Immature natural killer cell (primary cell): ENCODE results near the gene CSTPP1. TPM values are rescaled to one million over a fixed set of nuclear protein-coding genes. Genes with fewer than 3 reads are reported as not detected.
"Not testable (repeated sequence)": the region's sequence is repeated elsewhere in the genome, so short reads cannot be mapped to it uniquely, and the experiment has no call there.

ENCODE experiments used
- DNase-seq, 3 donors: peaks; one replicate each; pipeline ENCODE4 v3.0.0; 2022; ENCODE audit warnings: mixed read lengths in 1 of 3
- H3K27ac Mint-ChIP-seq, 6 donors: one replicate each; pipeline ENCODE4 v1.8.0; 2020; ENCODE audit warnings: mixed read lengths in 6 of 6, mild to moderate bottlenecking in 5 of 6, inconsistent platforms in 4 of 6, moderate library complexity in 3 of 6
- H3K27me3 Mint-ChIP-seq, 3 donors: one replicate each; pipeline ENCODE4 v1.8.0; 2020 to 2021; ENCODE audit warnings: low read depth in 3 of 3, mild to moderate bottlenecking in 3 of 3, mixed read lengths in 3 of 3, moderate library complexity in 3 of 3, inconsistent platforms in 1 of 3
- H3K36me3 Mint-ChIP-seq, 3 donors: one replicate each; pipeline ENCODE4 v1.8.0; 2020; ENCODE audit warnings: mixed read lengths in 3 of 3, inconsistent platforms in 2 of 3, mild to moderate bottlenecking in 2 of 3
- H3K4me1 Mint-ChIP-seq, 2 donors: one replicate each; pipeline ENCODE4 v1.8.0; 2020; ENCODE audit warnings: inconsistent platforms in 2 of 2, mild to moderate bottlenecking in 2 of 2, mixed read lengths in 2 of 2, moderate library complexity in 1 of 2
- H3K4me3 Mint-ChIP-seq, 5 donors: one replicate each; pipeline ENCODE4 v1.8.0; 2020; ENCODE audit warnings: mild to moderate bottlenecking in 5 of 5, mixed read lengths in 5 of 5, inconsistent platforms in 3 of 5, moderate library complexity in 3 of 5
- H3K9me3 Mint-ChIP-seq, 6 donors: one replicate each; pipeline ENCODE4 v1.8.0; 2020; ENCODE audit warnings: mild to moderate bottlenecking in 6 of 6, mixed read lengths in 6 of 6, inconsistent platforms in 4 of 6, moderate library complexity in 3 of 6
- polyA plus RNA-seq, 3 donors: library from polyadenylated mRNA; unstranded; fragments of 300-500 nt; fragmentation: Illumina TruSeq; gene quantifications; one replicate each; pipeline ENCODE4 v1.2.3, GENCODE V29; 2021

The CSTPP1 gene
- polyA plus RNA-seq, 3 donors from 2014 or later = 13.2 to 24.1 (median 22.0) TPM

DNA sequence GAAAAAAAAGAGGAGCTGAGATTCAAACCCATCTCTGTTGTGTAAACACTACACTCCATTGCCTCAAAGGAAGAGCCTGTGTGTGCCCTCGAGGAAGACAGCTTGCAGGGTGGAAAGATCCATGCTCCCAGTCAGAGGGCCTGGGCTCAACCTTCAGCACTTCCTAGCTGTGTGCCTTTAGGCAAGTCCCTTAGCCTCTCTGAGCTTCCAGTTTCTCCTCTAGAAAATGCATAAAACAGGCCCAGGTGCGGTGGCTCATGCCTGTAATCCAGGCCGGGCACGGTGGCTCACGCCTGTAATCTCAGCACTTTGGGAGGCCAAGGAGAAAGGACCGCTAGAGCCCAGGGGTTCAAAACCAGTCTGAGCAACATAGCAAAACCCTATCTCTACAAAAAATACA, 244.7 kb downstream of the CSTPP1 start:
- Mint-ChIP-seq H3K9me3 (no peaks in the 10 kb centered on the region), H3K4me1 (peaks cover 12 to 19% of the 10 kb centered on the region in 2 donors), H3K36me3 (no peaks in the 10 kb centered on the region), H3K27me3 (peaks cover 5 to 26% (median 14%) of the 10 kb centered on the region in 3 donors), H3K27ac (no peak overlapping the region), H3K4me3 (no peak overlapping the region)
- DNase-seq = no peak

DNA sequence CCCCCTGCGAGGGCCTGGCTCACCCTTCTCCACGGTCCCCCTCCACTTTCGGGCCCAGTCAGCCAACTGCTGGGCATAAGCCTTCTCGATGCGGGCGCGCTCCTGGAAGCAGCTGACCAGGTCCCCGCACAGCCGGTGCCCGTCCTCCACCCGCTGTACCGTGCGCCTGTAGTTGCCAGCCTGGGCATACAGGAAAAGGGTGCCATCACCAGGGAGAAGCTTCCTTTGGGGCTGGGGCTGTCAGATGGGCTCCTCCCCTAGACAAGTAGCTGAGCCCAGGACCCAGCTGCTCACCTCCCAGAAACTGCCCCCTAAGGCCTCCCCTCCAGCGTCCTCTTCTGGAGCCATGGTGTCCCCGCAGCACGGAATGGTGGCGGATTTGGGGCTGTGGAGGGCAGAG, 245.8 kb downstream of the CSTPP1 start:
- H3K9me3 Mint-ChIP-seq = no peaks in the 10 kb centered on the region
- peaks cover 13 to 17% of the 10 kb centered on the region in 2 donors for H3K4me1 Mint-ChIP-seq
- H3K27me3 Mint-ChIP-seq = peaks cover 3 to 16% (median 8%) of the 10 kb centered on the region in 3 donors
- DNase-seq = no peak
- no peaks in the 10 kb centered on the region for H3K36me3 Mint-ChIP-seq
- no peak overlapping the region for H3K27ac Mint-ChIP-seq
- no peak overlapping the region for H3K4me3 Mint-ChIP-seq

DNA sequence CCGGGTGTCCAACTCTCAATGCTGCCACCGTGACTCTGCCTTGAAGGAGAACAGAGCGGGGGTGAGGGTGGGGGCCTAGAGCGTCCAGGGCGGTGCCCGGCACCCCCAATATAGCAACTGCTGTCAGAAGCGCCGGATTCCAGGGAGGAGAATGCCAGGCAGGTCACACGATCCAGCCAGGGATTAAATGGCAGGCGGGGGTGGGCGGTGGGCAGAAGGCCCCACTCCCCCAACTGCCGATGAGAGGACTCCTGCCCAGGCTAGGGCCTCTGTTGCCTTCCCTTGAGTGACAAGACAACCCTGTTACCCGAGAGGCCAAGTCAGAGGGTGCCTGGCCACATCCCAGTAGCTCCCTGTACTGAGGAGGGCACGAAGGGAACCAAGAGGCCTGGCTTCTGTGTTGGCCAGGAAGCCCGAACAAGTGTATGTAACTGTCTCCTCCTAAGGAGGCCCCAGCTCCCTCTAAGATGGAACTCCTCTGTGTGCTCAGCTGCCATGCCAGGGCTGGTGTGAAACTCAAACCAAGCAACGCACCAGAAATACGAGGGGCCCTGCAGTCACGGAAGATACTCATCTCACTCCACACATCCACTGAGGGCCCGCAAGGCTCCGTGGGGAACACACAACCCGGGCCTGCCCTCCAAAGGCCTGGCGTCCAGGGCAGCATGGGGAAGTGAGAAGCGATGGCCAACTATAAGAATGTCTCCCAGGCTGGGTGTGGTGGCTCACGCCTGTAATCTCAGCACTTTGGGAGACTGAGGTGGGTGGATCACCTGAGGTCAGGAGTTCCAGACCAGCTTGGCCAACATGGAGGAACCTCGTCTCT, 246.7 kb downstream of the CSTPP1 start:
- Mint-ChIP-seq H3K4me1 (peaks cover 7 to 12% of the 10 kb centered on the region in 2 donors), H3K27me3 (peaks cover 5 to 12% (median 10%) of the 10 kb centered on the region in 3 donors), H3K9me3 (no peaks in the 10 kb centered on the region), H3K36me3 (no peaks in the 10 kb centered on the region), H3K4me3 (no peak overlapping the region), H3K27ac (no peak overlapping the region)
- DNase-seq = no peak

DNA sequence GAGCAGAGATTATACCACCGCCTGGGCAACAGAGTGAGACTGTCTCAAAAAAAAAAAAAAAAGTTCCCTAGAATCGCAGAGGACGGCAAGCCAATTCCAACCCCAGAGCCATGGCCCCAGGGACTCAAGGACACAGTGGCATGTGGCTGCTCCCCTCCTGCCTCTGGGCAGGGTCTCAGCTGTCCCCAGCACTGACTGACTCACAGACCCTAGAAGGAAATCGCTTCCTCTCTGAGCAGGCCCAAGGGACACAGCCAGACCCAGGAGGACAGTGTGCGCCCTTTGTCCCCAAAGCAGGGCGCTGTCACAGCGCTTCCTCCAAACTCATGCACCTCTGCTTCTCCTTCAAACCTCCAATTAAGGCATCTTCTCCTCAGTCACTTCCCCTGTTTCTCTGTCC, 247.4 kb downstream of the CSTPP1 start:
- Mint-ChIP-seq H3K4me3 (peak overlapping the region in 2 of 5 donors; percentile 29 to 38), H3K27me3 (peaks cover 5 to 12% (median 10%) of the 10 kb centered on the region in 3 donors), H3K9me3 (no peaks in the 10 kb centered on the region), H3K27ac (no peak overlapping the region), H3K36me3 (no peaks in the 10 kb centered on the region), H3K4me1 (peaks cover 7 to 11% of the 10 kb centered on the region in 2 donors)
- no peak for DNase-seq

DNA sequence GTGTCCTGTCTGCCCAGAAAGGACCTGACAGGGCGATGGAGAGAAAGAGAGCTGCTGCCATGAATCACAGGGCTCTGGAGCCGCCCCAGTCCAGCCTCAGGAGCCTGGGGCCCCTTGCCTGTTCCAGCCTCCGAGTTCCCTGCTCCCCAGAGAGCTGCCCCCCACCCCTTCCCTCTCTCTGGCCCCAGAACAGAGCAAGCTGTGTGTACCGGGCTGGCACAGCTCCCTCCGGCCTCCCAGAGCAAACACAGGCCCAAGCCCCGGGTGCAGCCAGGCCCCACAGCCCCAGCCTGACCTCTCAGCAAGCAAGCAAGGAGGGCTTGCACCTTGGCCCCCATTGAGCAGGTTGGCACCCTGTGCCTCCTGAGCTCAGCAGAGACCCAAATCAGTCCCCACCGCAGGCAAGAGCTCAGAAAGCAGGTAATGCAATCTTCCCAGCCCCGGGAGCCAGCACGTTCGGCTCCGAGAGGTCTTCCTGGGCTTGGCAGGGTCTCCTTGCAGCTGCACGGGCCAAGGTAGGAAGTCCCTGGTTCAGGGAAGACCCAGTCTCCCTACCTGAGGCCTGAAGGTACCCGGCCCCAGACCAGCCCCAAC, 248.2 kb downstream of the CSTPP1 start:
- peaks cover 7 to 10% of the 10 kb centered on the region in 2 donors for H3K4me1 Mint-ChIP-seq
- no peak for DNase-seq
- H3K4me3 Mint-ChIP-seq = peak overlapping the region in 3 of 5 donors; percentile 15 to 43 (median 27)
- H3K9me3 Mint-ChIP-seq = no peaks in the 10 kb centered on the region
- H3K36me3 Mint-ChIP-seq = no peaks in the 10 kb centered on the region
- no peak overlapping the region for H3K27ac Mint-ChIP-seq
- peaks cover 8 to 14% (median 9%) of the 10 kb centered on the region in 3 donors for H3K27me3 Mint-ChIP-seq

DNA sequence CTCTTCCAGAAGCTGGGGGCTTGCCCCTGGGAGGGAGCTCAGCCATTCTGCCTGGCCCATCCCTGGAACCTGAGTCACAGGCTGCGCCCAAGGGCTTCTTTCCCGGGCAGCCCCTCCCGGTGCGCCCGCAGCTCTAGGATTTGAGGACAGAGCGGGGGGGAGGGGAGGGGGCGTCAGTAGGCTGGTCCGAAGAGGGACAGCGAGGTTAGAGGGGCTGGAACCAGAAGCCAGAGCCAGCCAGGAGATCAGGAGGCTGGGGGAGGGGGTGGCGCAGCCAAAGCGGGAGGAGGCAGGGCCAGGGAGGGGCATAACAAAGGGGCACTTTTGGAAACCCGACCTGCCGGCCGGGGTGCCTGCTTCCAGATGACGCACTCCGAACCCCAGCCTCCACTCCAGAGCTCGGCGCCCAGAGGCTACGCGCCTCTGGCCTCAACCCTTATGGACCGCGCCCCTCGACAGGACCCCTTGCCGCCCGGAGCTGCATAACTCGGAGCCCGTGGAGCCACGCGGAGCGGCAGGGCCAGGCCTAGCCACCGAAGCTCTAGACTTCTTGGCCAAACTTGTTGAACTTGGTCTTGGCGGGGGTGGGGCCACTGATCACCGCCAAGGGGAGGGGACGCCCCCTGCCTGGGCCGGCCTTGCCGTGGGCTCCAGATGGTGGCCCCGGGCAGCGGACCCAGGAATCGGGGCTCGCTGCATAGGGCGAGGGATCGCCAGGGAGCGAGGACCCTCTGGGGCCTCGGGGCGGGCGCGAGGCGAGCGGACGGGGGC, 248.9 kb downstream of the CSTPP1 start:
- no peak overlapping the region for H3K27ac Mint-ChIP-seq
- peaks cover 9 to 18% (median 12%) of the 10 kb centered on the region in 3 donors for H3K27me3 Mint-ChIP-seq
- peak overlapping the region in 2 of 5 donors; percentile 20 to 38 for H3K4me3 Mint-ChIP-seq
- no peaks in the 10 kb centered on the region for H3K9me3 Mint-ChIP-seq
- DNase-seq = no peak
- H3K36me3 Mint-ChIP-seq = no peaks in the 10 kb centered on the region
- H3K4me1 Mint-ChIP-seq = peaks cover 7 to 10% of the 10 kb centered on the region in 2 donors

DNA sequence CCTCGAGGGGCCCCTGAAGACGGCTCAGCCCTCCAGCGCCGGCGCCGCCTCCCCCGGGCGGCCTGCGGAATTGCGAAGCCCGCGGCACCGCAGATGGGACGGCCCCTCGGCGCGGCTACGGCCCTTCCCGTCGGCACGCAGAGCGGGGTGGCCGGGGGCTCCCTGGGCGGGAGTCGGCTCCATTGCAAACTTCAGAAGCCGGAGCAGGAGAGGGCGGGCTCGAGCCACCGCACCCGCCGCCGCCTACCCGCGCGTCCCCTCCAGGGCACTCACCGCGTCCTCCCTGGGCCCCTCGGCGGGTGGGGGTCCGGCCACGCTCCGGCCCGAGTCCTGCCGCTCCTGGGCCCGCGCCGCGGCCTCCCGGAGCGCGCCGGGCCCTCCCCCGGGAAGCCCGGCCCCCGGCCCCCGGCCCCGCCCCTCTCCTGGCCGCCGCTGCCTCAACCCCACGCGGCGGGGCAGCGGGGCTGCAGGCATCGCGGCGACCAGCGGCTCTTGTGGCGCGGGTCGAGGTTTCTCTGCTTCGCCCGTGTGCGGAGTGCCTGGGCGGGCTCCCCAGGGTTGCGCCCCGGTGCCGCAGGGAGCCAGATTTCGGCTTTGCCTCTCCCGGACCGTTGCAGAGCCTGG, 249.6 kb downstream of the CSTPP1 start, which contains the start of gene PACSIN3:
PACSIN3 (minus strand) TSS at position 359 of the 624 bp plus-strand sequence. CDS start 3,707 bp downstream, outside the sequence.
- Mint-ChIP-seq H3K36me3 (no peaks in the 10 kb centered on the region), H3K4me3 (peak within 1 kb of the TSS; percentile 68 to 81 (median 77)), H3K9me3 (no peaks in the 10 kb centered on the region), H3K4me1 (peaks cover 7 to 10% of the 10 kb centered on the region in 2 donors), H3K27me3 (peaks cover 7 to 19% (median 16%) of the 10 kb centered on the region in 3 donors), H3K27ac (peak within 1 kb of the TSS in 1 of 6 donors; percentile 28)
- DNase-seq = peak in 2 of 3 donors; percentile 39 to 42

DNA sequence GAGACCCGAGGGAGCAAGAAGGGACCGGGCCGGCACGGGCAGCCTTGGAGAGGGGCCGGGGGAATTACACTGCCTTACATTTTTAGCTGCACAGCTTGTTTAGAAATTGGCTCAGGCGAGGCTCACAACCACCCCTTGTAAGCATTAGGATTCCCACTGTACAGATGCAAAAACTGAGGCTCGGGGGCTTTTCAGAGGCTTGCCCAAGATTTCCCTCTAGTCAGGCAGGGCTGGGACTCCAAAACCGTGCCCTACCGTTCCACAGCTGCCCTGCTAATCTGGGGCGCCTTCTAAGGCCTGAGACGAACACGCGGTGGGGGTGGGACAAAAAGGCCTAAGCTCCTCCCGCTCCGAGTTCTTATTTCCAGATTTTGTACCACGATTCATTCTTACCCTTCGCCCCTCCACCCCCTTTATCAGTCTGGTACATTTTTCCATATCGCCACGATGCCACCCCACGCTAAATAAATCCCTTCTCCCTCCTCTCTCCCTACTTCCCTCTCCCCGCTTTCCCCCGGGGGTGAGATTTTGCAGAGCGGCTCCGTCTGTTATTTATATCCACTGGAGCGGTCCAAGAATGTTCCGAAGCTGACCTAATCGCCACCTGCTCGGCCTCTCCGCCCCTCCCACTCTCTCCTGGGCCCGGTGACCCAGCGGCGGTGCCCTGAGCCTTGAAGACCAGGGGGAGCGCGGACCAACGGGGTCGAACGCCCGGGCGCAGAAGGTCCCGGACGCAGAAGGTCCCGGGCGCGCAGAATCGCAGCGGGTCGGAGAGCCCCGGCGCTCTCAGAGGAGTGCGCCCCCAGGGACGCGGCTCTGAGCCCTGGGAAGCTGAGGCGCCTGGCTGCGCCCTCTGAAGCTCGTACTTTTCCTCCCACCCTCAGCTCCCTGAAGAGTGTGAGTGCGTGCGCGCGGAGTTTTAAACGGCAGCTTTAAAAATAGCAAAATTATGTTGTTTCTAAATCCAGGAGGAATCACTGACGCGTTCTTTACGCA, 250.4 kb downstream of the CSTPP1 start:
- Mint-ChIP-seq H3K4me1 (peaks cover 7 to 10% of the 10 kb centered on the region in 2 donors), H3K4me3 (peak overlapping the region; percentile 68 to 81 (median 77)), H3K36me3 (no peaks in the 10 kb centered on the region), H3K27ac (peak overlapping the region in 1 of 6 donors; percentile 28), H3K27me3 (peaks cover 10 to 19% (median 16%) of the 10 kb centered on the region in 3 donors), H3K9me3 (peaks cover 0 to 1% (median 0%) of the 10 kb centered on the region in 6 donors)
- DNase-seq = peak in 1 of 3 donors; percentile 17

DNA sequence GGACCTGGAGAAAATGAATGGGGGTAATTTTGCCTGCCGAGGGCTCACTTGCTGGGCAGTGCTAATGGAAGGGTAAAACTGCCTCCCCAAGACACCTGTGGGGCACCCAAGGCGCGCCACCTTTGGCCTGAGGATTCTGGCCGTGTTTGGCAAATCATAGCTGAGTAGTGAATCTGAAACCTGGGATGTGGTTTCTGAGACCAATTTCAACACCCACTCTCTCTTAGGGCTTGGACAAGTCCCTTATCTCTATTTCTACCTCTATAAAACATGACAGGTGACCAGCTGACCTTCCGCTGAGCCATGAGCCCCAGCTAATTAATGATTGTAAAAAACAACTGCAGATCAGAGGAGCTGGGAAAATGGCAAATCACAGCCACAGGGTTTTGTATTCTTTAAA, 251.2 kb downstream of the CSTPP1 start:
- no peak overlapping the region for H3K27ac Mint-ChIP-seq
- peak overlapping the region in 3 of 5 donors; percentile 21 to 41 (median 27) for H3K4me3 Mint-ChIP-seq
- H3K27me3 Mint-ChIP-seq = peaks cover 10 to 19% (median 17%) of the 10 kb centered on the region in 3 donors
- H3K9me3 Mint-ChIP-seq = peaks cover 0 to 1% (median 0%) of the 10 kb centered on the region in 6 donors
- DNase-seq = no peak
- peaks cover 7 to 10% of the 10 kb centered on the region in 2 donors for H3K4me1 Mint-ChIP-seq
- no peaks in the 10 kb centered on the region for H3K36me3 Mint-ChIP-seq

DNA sequence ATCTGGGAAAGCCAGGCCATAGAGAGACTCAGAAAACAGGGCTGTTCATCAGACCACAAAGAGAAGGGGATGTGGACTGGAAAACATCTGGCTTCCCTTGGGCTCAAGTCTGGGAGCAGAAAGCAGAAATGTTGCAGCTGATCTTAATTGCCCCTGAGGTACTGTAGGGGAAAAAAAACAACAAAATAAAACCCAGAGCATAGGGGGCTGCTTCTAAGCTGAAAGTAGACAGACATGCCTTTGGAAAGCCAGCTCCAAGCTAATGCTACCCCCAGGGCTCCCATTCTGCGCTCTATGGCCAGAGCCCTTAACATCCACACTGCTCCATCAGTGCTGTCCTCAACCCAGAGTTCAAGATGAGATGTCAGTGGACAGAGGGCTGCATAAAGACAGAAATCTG, 251.7 kb downstream of the CSTPP1 start:
- peaks cover 0 to 1% (median 0%) of the 10 kb centered on the region in 6 donors for H3K9me3 Mint-ChIP-seq
- peaks cover 7 to 10% of the 10 kb centered on the region in 2 donors for H3K4me1 Mint-ChIP-seq
- H3K27ac Mint-ChIP-seq = no peak overlapping the region
- H3K36me3 Mint-ChIP-seq = no peaks in the 10 kb centered on the region
- H3K4me3 Mint-ChIP-seq = no peak overlapping the region
- peaks cover 10 to 20% (median 17%) of the 10 kb centered on the region in 3 donors for H3K27me3 Mint-ChIP-seq
- DNase-seq = no peak

DNA sequence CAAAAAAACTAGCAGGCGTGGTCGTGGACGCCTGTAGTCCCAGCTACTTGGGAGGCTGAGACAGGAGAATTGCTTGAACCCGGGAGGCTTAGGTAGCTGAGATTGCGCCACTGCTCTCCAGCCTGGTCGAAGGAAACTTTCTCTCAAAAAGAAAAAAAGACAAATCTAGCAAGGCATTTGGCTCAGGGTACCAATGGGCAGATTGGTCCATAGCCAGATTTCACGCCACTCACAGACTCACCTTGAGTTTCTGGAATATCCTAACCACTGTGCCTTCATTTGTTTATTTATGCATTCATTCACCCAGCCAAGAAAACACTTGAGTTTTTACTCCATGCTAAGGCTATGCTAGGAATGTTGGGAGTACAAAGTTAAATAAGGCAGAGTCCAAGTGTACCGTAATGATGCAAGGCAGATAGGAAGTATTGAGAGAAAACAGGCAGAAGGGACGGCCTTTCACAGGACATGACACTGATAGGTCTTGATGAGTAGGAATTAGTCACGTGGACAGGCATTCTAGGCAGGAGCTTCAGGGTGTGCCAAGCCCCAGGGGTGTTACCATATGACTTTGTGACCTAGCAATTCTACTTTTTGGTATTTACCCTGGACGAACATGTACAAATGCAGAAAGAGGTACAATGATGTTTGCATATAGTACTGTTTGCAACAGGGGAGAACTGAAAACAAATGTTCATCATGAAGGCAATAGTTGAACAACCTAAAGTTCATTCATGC, 252.7 kb downstream of the CSTPP1 start:
- H3K4me1 Mint-ChIP-seq = peaks cover 7 to 10% of the 10 kb centered on the region in 2 donors
- H3K4me3 Mint-ChIP-seq = no peak overlapping the region
- no peak for DNase-seq
- H3K27ac Mint-ChIP-seq = no peak overlapping the region
- H3K36me3 Mint-ChIP-seq = no peaks in the 10 kb centered on the region
- peaks cover 10 to 21% (median 15%) of the 10 kb centered on the region in 3 donors for H3K27me3 Mint-ChIP-seq
- H3K9me3 Mint-ChIP-seq = peaks cover 0 to 1% (median 0%) of the 10 kb centered on the region in 6 donors

DNA sequence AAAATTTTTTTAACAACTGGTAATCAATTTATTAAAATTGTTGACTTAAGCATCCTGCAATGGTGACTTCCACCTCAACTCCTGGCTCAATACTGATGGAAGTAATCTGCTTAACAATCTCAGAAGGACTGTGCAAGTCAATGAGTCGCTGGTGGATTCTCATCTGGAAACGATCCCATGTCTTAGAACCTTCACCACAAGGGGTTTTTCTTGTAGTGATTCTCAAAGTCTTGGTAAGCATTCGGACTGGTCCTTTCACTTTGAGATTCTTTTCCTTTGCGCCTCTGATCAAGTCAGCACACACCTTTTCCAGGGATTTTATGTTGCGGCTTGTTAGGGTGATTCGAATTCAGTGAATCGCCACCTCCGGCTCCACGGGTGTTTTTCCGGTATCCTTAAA, 254.6 kb downstream of the CSTPP1 start:
- peaks cover 9 to 24% (median 10%) of the 10 kb centered on the region in 3 donors for H3K27me3 Mint-ChIP-seq
- not testable (repeated sequence) for H3K9me3 Mint-ChIP-seq, DNase-seq, H3K27ac Mint-ChIP-seq, H3K36me3 Mint-ChIP-seq, H3K4me1 Mint-ChIP-seq, H3K4me3 Mint-ChIP-seq
